ENCODE results near the gene GNB1L.

- TF ChIP-seq CTCF (conservative IDR thresholded peaks at IDR 0.05 in 1 of 2, IDR thresholded peaks at IDR 0.05 in 1 of 2; ENCODE audit: extremely low read depth in 1 of 2, insufficient read depth in 1 of 2, low read depth in 1 of 2, low read length in 2 of 2): no peak
- no peak for TF ChIP-seq EZH2 (IDR thresholded peaks at IDR 0.05; ENCODE audit: borderline replicate concordance, low read length)
Measured at GRCh38 chr22:19889951-19890350, 35.3 kb upstream of the GNB1L start.
